ENCODE measurements around the gene TMEM132C.

TMEM132C gene

DNA sequence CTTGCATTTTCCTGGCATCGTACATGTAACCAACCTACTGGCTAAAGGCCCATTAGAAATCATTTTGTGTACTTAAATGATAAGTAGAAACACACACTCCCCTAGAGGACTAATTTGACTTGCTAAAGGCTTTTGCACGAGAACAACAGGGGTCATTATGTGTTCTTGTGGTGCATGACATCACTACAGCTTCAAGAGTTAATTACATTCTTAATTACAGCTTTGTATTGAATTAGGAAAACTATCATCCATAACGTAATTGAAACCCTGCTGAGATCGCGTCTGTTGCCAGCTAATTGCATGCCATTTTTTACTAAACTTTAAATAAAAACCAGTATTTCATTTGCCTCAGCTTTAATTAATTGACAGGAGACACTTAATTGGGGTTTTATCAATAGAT, 51.4 kb downstream of the TMEM132C start:
- H3K4me3 ChIP-seq (replicated peaks; ENCODE audit: low read depth, low read length) = no peak overlapping the region
- TF ChIP-seq, protein P1, sequence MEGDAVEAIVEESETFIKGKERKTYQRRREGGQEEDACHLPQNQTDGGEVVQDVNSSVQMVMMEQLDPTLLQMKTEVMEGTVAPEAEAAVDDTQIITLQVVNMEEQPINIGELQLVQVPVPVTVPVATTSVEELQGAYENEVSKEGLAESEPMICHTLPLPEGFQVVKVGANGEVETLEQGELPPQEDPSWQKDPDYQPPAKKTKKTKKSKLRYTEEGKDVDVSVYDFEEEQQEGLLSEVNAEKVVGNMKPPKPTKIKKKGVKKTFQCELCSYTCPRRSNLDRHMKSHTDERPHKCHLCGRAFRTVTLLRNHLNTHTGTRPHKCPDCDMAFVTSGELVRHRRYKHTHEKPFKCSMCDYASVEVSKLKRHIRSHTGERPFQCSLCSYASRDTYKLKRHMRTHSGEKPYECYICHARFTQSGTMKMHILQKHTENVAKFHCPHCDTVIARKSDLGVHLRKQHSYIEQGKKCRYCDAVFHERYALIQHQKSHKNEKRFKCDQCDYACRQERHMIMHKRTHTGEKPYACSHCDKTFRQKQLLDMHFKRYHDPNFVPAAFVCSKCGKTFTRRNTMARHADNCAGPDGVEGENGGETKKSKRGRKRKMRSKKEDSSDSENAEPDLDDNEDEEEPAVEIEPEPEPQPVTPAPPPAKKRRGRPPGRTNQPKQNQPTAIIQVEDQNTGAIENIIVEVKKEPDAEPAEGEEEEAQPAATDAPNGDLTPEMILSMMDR (IDR thresholded peaks at IDR 0.05; ENCODE audit: low read depth, low read length, missing control alignments) = no peak
- no peak for DNase-seq (ENCODE audit: extremely low read depth, low read depth)

DNA sequence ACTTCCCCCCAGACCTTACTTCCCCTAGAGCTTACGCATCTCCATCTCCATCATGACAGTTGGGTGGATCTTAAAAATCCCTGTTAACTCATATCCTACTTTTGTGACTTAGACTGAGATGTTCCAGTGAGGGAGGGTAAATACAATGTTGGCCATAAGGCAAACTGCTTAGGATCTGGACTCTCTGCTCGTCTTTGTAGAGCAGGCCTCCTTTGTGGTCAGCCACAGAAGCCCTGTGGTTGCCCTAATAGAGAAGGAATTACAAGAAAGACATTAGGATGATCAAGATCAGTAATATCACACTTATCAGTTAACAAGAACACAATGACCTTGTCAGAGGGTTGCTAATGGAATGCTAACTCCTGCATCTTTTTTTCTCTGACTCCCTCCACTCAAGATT, 52.0 kb downstream of the TMEM132C start:
- TF ChIP-seq, protein P1 (IDR thresholded peaks at IDR 0.05; ENCODE audit: low read depth, low read length, missing control alignments) = no peak
- H3K4me3 ChIP-seq (replicated peaks; ENCODE audit: low read depth, low read length) = no peak overlapping the region
- DNase-seq (ENCODE audit: extremely low read depth, low read depth) = no peak

DNA sequence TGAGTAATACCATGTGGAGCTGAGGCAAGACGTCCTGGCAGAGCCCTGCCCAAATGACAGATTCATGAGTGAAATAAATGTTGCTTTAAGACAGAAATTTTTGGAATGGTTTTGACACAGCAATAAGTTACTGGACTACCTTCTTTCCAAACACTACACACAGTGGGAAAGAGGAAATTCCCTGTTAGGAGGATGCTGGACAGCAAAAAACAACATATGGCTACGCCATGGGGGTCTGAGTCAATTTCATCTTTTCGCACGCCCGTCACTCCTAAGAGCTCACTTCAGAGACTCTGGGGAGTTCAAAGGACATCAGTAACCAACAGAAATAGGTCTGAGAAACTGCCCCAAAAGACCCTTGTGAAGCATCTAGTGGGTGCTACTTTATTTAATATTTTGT, 55.4 kb downstream of the TMEM132C start:
- TF ChIP-seq, protein P1 (IDR thresholded peaks at IDR 0.05; ENCODE audit: low read depth, low read length, missing control alignments) = no peak
- DNase-seq (ENCODE audit: extremely low read depth, low read depth) = no peak
- H3K4me3 ChIP-seq (replicated peaks; ENCODE audit: low read depth, low read length) = no peak overlapping the region

DNA sequence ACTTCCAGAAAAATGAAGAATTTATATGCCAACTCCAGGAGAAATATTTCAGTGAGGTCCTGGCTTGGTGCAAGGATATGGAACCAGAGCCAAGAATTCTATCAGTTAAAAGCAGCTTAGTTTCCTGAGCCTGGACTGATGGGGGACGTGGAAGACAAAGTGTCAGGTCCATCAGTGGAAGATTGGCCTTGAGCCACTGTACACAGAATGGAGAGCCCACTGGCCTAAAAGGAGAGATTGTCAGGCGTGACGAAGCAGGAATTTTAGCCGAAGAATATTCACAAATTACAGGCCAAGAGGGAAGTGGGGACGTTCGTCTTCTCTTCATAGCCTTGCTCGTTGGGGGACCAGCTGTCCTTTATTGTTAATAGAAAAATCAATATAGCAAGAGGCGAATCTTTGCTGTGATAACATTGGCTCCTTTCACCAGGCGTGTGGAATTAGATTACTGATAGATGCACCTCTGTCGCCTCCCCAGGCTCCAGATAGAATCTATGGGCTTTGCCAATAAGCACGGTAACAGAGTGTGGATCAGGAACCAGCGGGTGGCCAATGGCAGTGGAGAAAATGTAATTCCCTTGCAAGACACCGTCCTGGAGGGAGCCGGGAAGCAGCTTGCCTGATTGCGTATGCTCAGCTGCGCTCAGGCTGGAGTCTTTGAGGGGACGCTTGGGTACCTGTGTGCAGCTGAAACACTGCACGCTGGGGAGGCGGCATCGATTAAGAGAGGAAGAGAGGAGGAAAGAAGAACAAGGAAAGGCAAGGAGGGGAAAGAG, 56.4 kb downstream of the TMEM132C start:
- DNase-seq (ENCODE audit: extremely low read depth, low read depth) = no peak
- H3K4me3 ChIP-seq (replicated peaks; ENCODE audit: low read depth, low read length) = no peak overlapping the region
- TF ChIP-seq, protein P1 (IDR thresholded peaks at IDR 0.05; ENCODE audit: low read depth, low read length, missing control alignments) = no peak

DNA sequence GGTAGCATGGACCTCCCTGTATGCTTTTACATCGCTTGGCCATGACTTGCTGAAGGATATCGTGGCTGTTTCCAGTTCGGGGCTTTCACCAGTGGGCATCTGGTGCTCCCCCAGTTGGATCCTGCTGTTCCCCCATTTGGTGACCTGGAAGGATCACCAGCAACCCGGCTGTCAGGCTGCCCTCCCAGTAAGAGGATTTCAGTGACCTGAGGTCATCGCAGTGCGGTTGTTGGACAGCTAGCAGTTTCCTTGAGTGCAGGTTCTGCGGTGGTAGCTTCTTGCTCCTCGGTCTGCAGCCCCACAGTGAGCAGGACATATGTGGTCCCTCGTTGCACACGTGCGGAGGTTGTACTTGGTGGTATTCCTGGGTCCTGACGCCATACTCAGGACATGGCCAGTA, 58.7 kb downstream of the TMEM132C start:
- DNase-seq (ENCODE audit: extremely low read depth, low read depth) = no peak
- H3K4me3 ChIP-seq (replicated peaks; ENCODE audit: low read depth, low read length) = no peak overlapping the region
- TF ChIP-seq, protein P1 (IDR thresholded peaks at IDR 0.05; ENCODE audit: low read depth, low read length, missing control alignments) = no peak

DNA sequence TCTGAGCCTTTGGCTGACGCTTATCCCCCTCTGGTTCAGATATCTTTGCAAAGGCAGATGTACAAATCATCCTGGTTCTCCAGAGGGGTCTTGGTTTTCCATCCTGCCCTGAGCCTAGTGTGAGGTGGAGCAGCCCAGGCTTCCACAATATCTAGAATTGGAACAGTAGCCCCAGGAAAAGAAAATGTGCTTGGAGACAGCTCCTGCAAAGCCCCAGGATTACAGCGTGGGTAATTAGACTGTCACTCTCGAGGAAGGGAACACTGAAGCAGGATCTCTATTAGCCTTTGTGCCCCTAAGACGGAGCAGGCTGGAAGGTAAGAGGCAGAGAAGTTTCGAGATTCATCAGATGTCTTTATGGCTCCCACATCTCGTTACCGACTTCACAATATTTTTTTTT, 59.4 kb downstream of the TMEM132C start:
- TF ChIP-seq, protein P1 (IDR thresholded peaks at IDR 0.05; ENCODE audit: low read depth, low read length, missing control alignments) = no peak
- no peak overlapping the region for H3K4me3 ChIP-seq (replicated peaks; ENCODE audit: low read depth, low read length)
- no peak for DNase-seq (ENCODE audit: extremely low read depth, low read depth)

DNA sequence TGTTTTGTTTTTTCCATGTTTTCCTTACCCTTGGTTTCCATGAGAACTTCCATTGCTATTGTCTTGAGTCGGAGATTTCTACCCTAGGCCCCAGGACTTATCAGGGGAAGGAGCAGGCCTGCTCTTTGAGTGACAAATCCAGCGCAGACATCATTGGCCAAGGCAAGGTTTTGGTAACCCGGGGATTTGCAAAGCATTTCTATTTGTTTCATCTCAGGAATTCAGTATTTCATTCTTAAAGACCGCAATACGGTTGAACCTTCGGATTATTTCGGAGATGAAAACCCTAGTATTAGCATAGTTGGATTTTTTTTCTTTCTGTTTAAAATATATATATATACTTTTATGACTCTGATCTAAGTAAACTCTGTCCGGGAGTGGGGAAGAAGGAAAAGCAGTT, 62.0 kb downstream of the TMEM132C start:
- DNase-seq (ENCODE audit: extremely low read depth, low read depth) = no peak
- H3K4me3 ChIP-seq (replicated peaks; ENCODE audit: low read depth, low read length) = no peak overlapping the region
- TF ChIP-seq, protein P1 (IDR thresholded peaks at IDR 0.05; ENCODE audit: low read depth, low read length, missing control alignments) = no peak

Measured in HFF-Myc (cell line).